DMS53 (cell line): Measurements from ENCODE around the gene GEMIN2.
"Not testable (repeated sequence)": the region's sequence is repeated elsewhere in the genome, so short reads cannot be mapped to it uniquely, and the experiment has no call there.

ENCODE experiments used
- DNase-seq: peaks from one replicate; lab custom pipeline; 2025; lab: John Stamatoyannopoulos, UW

GEMIN2 gene

GRCh38 chr14:39176263-39177167, 62.4 kb downstream of the GEMIN2 start:
- DNase-seq = no peak

- DNase-seq = no peak
These were observed 63.0 kb downstream of the GEMIN2 start for GRCh38 chr14:39177168-39177545.

- no peak for DNase-seq
These were observed 64.9 kb downstream of the GEMIN2 start for GRCh38 chr14:39179042-39179441.

GRCh38 chr14:39180553-39180952, 66.4 kb downstream of the GEMIN2 start:
- DNase-seq = no peak

GRCh38 chr14:39181026-39181692, 67.0 kb downstream of the GEMIN2 start:
- DNase-seq = no peak

GRCh38 chr14:39181693-39182047, 67.5 kb downstream of the GEMIN2 start:
- no peak for DNase-seq

GRCh38 chr14:39182770-39183684, 68.9 kb downstream of the GEMIN2 start:
- no peak for DNase-seq

- not testable (repeated sequence) for DNase-seq
These were observed 69.5 kb downstream of the GEMIN2 start for GRCh38 chr14:39183685-39184003.

- peak; percentile 9 for DNase-seq
These were observed 70.6 kb downstream of the GEMIN2 start for GRCh38 chr14:39184628-39185255.

GRCh38 chr14:39185256-39186049, 71.3 kb downstream of the GEMIN2 start:
- peak; percentile 18 for DNase-seq
